DOHH2 (cell line): Measurements from ENCODE around the gene BGN.

Source experiments
- H3F3A ChIP-seq: fragments of 200-600 bp; sonication (generic), shearing (Covaris generic); 2 replicates; pipeline ENCODE4 v1.6.0; 2016; ENCODE audit warnings: antibody characterized with exemption, mild to moderate bottlenecking; ENCODE audit not compliant: control insufficient read depth, insufficient read depth
- H3K27ac ChIP-seq: fragments of 200-600 bp; sonication (generic); 2 replicates; pipeline ENCODE4 v1.5.1; 2014; ENCODE audit warnings: low read depth, mild to moderate bottlenecking, low read length, moderate library complexity
- H3K27me3 ChIP-seq: fragments of 200-600 bp; sonication (generic); 2 replicates; pipeline ENCODE4 v1.6.1; 2014; ENCODE audit warnings: mild to moderate bottlenecking, low read length, mixed read lengths; ENCODE audit not compliant: control insufficient read depth
- H3K36me3 ChIP-seq: fragments of 200-600 bp; sonication (generic); 2 replicates; pipeline ENCODE4 v1.6.1; 2014; ENCODE audit warnings: mild to moderate bottlenecking, low read length, moderate library complexity, mixed read lengths; ENCODE audit not compliant: control insufficient read depth
- H3K4me1 ChIP-seq: fragments of 200-600 bp; sonication (generic); 2 replicates; pipeline ENCODE4 v1.6.1; 2014; ENCODE audit warnings: mild to moderate bottlenecking, low read length, mixed read lengths; ENCODE audit not compliant: control insufficient read depth
- H3K4me2 ChIP-seq: fragments of 200-600 bp; sonication (generic); 2 replicates; pipeline ENCODE4 v1.6.0; 2014; ENCODE audit warnings: mild to moderate bottlenecking, low read length, moderate library complexity
- H3K4me3 ChIP-seq: fragments of 200-600 bp; sonication (generic); 2 replicates; pipeline ENCODE4 v1.5.1; 2014; ENCODE audit warnings: mild to moderate bottlenecking, low read length, mixed read lengths
- H3K79me2 ChIP-seq: fragments of 200-600 bp; sonication (generic); 2 replicates; pipeline ENCODE4 v1.6.1; 2014; ENCODE audit warnings: mild to moderate bottlenecking, low read length, mixed read lengths; ENCODE audit not compliant: control insufficient read depth
- H3K9me2 ChIP-seq: fragments of 200-600 bp; sonication (generic); replicated peaks from 2 replicates; pipeline ENCODE4 v1.6.1; 2014; ENCODE audit warnings: mild to moderate bottlenecking, low read length, mixed read lengths; ENCODE audit not compliant: control insufficient read depth
- H3K9me3 ChIP-seq: fragments of 200-600 bp; sonication (generic); 2 replicates; pipeline ENCODE4 v1.6.1; 2014; ENCODE audit warnings: antibody characterized with exemption, low read length, mixed read lengths; ENCODE audit not compliant: control insufficient read depth, insufficient read depth
- H4K20me1 ChIP-seq: fragments of 200-600 bp; sonication (generic); 2 replicates; pipeline ENCODE4 v1.6.0; 2014; ENCODE audit warnings: low read depth, mild to moderate bottlenecking, antibody characterized with exemption, low read length, moderate library complexity; ENCODE audit not compliant: control insufficient read depth, insufficient read depth
- CTCF ChIP-seq: fragments of 200-600 bp; sonication (generic); IDR thresholded peaks from one replicate; pipeline ENCODE4 v1.5.1; 2014; ENCODE audit warnings: antibody characterized with exemption, mild to moderate bottlenecking, low read depth, low read length; ENCODE audit not compliant: poor library complexity, severe bottlenecking
- EZH2phosphoT487 ChIP-seq: fragments of 200-600 bp; sonication (generic); IDR thresholded peaks from 2 replicates; pipeline ENCODE4 v1.6.1; 2017; ENCODE audit warnings: borderline replicate concordance, mild to moderate bottlenecking, antibody characterized with exemption, low read length, moderate library complexity, mixed read lengths

Gene BGN

GRCh38 chrX:153456704-153457103 lies 38.1 kb upstream of the BGN start:
- no peaks in the 10 kb centered on the region for H3K9me2 ChIP-seq
- H3F3A ChIP-seq = no peaks in the 10 kb centered on the region
- no peaks in the 10 kb centered on the region for H3K79me2 ChIP-seq
- TF ChIP-seq CTCF = no peak
- no peak for TF ChIP-seq EZH2phosphoT487
- no peak overlapping the region for H3K4me2 ChIP-seq
- H3K27ac ChIP-seq = no peak overlapping the region
- peaks cover 12% of the 10 kb centered on the region for H3K36me3 ChIP-seq
- no peaks in the 10 kb centered on the region for H3K4me1 ChIP-seq
- no peaks in the 10 kb centered on the region for H3K27me3 ChIP-seq
- H4K20me1 ChIP-seq = no peaks in the 10 kb centered on the region
- no peaks in the 10 kb centered on the region for H3K9me3 ChIP-seq
- no peak overlapping the region for H3K4me3 ChIP-seq

GRCh38 chrX:153457136-153457825 lies 37.5 kb upstream of the BGN start:
- TF ChIP-seq CTCF = no peak
- no peak for TF ChIP-seq EZH2phosphoT487
- Histone ChIP-seq H3K27me3 (no peaks in the 10 kb centered on the region), H3K4me1 (no peaks in the 10 kb centered on the region), H3K27ac (no peak overlapping the region), H3K4me3 (no peak overlapping the region), H3K9me2 (no peaks in the 10 kb centered on the region), H3F3A (no peaks in the 10 kb centered on the region), H3K36me3 (peaks cover 12% of the 10 kb centered on the region), H3K4me2 (no peak overlapping the region), H3K79me2 (no peaks in the 10 kb centered on the region), H4K20me1 (no peaks in the 10 kb centered on the region), H3K9me3 (no peaks in the 10 kb centered on the region)

GRCh38 chrX:153457827-153458466 lies 36.8 kb upstream of the BGN start:
- no peak overlapping the region for H3K27ac ChIP-seq
- H3F3A ChIP-seq = no peaks in the 10 kb centered on the region
- H3K36me3 ChIP-seq = peaks cover 12% of the 10 kb centered on the region
- H3K4me3 ChIP-seq = no peak overlapping the region
- no peaks in the 10 kb centered on the region for H3K27me3 ChIP-seq
- no peaks in the 10 kb centered on the region for H3K9me3 ChIP-seq
- H3K79me2 ChIP-seq = no peaks in the 10 kb centered on the region
- TF ChIP-seq EZH2phosphoT487 (no peak), CTCF (no peak)
- H3K4me1 ChIP-seq = no peaks in the 10 kb centered on the region
- H4K20me1 ChIP-seq = no peaks in the 10 kb centered on the region
- no peak overlapping the region for H3K4me2 ChIP-seq
- H3K9me2 ChIP-seq = no peaks in the 10 kb centered on the region
